ELR (cell line): ENCODE measurements around the gene SYVN1.

ENCODE experiments used
- DNase-seq: peaks from one replicate; pipeline ENCODE4 v3.0.0-alpha.2; 2015; ENCODE audit warnings: low read depth

Gene SYVN1

GRCh38 chr11:65112546-65113360 is 21.6 kb downstream of the SYVN1 start:
- DNase-seq: peak; percentile 49

- peak; percentile 93 for DNase-seq
These were observed 22.4 kb downstream of the SYVN1 start, which contains the start of gene TM7SF2 for GRCh38 chr11:65111744-65112545. TSS of gene TM7SF2 (plus strand) at chr11:65111872. CDS start at chr11:65112016, 144 bp downstream.

- DNase-seq: no peak
These were observed 23.1 kb downstream of the SYVN1 start for GRCh38 chr11:65111159-65111743.

- peak; percentile 85 for DNase-seq
These were observed 23.9 kb downstream of the SYVN1 start for GRCh38 chr11:65110354-65110861.

- DNase-seq: no peak
These were observed 24.8 kb downstream of the SYVN1 start for GRCh38 chr11:65109231-65110198.

GRCh38 chr11:65108469-65109123 is 25.7 kb downstream of the SYVN1 start:
- no peak for DNase-seq

- no peak for DNase-seq
These were observed 26.4 kb downstream of the SYVN1 start for GRCh38 chr11:65107751-65108468.

GRCh38 chr11:65107078-65107477 is 27.2 kb downstream of the SYVN1 start:
- no peak for DNase-seq

GRCh38 chr11:65104628-65105027 is 29.7 kb downstream of the SYVN1 start:
- DNase-seq: no peak

- no peak for DNase-seq
These were observed 30.8 kb downstream of the SYVN1 start for GRCh38 chr11:65103476-65103875.

GRCh38 chr11:65102142-65103095 is 31.9 kb downstream of the SYVN1 start:
- no peak for DNase-seq

GRCh38 chr11:65100674-65101350 is 33.5 kb downstream of the SYVN1 start:
- DNase-seq: peak; percentile 18

- no peak for DNase-seq
These were observed 37.4 kb downstream of the SYVN1 start for GRCh38 chr11:65096926-65097325.

GRCh38 chr11:65095974-65096806 is 38.1 kb downstream of the SYVN1 start, which contains the start of gene VPS51:
TSS of gene VPS51 (plus strand) at chr11:65096214. CDS start at chr11:65096251, 37 bp downstream.
- DNase-seq: peak; percentile 93

- DNase-seq: no peak
These were observed 38.9 kb downstream of the SYVN1 start for GRCh38 chr11:65095427-65095826.

- DNase-seq: no peak
These were observed 43.7 kb downstream of the SYVN1 start for GRCh38 chr11:65090628-65091027.

- no peak for DNase-seq
These were observed 44.7 kb downstream of the SYVN1 start for GRCh38 chr11:65089621-65090020.
